IPS DF 6.9 (cell line): ENCODE data around the gene MBD4.

Experiments used
- DNase-seq: peaks from one replicate; pipeline ENCODE4 v3.0.0-alpha.2; 2013; ENCODE audit warnings: low read depth, low spot score
- H3K27ac ChIP-seq: one replicate; pipeline ENCODE4 v1.5.1; 2013; ENCODE audit warnings: low read length, control low read depth
- H3K27me3 ChIP-seq: 2 replicates; pipeline ENCODE4 v1.6.1; 2013; ENCODE audit warnings: mild to moderate bottlenecking, low read length; ENCODE audit not compliant: control insufficient read depth, insufficient read depth
- H3K36me3 ChIP-seq: 2 replicates; pipeline ENCODE4 v1.6.1; 2013; ENCODE audit warnings: low read length; ENCODE audit not compliant: control insufficient read depth, insufficient read depth
- H3K4me1 ChIP-seq: 2 replicates; pipeline ENCODE4 v1.6.1; 2013; ENCODE audit warnings: low read length; ENCODE audit not compliant: control insufficient read depth, insufficient read depth
- H3K4me3 ChIP-seq: 2 replicates; pipeline ENCODE4 v1.5.1; 2013; ENCODE audit warnings: mild to moderate bottlenecking, low read length
- H3K9me3 ChIP-seq: 2 replicates; pipeline ENCODE4 v1.6.1; 2013; ENCODE audit warnings: low read length, inconsistent platforms; ENCODE audit not compliant: control insufficient read depth, insufficient read depth
- WGBS: extraction: QIAGEN DNeasy Blood & Tissue Kit; methylation state at CpG from one replicate; pipeline ENCODE4 v1.1.7; 2013; ENCODE audit warnings: mixed read lengths, missing lambda C conversion rate; ENCODE audit not compliant: insufficient read length, insufficient coverage; 5-methylcytosine and 5-hydroxymethylcytosine counted together

MBD4 gene

DNA sequence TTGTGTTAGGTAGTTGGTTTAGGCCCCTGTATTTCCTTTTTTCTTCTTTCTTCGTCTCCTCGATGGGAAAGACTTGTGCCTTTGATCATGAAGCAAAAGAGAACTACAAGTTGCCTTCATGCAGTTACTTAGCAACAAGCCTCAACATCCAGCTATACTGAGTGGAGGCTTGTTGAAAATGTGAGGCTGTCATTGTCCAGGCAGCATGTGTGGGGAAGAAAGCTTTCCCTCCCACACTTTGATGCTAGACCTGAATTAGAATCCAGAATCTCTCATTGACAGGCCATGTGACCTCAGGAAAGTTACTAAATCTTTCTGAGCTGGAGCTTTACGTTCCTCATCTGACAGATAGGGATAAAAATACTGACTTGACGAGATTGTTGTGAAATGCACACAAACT lies 24.0 kb upstream of the MBD4 start:
- Histone ChIP-seq H3K36me3 (no peaks in the 10 kb centered on the region), H3K27ac (no peak overlapping the region), H3K4me3 (no peak overlapping the region), H3K4me1 (no peaks in the 10 kb centered on the region), H3K27me3 (no peaks in the 10 kb centered on the region), H3K9me3 (no peaks in the 10 kb centered on the region)
- DNase-seq = no peak
- no CpG with 5 or more reads among the region's 4 CpGs for WGBS

DNA sequence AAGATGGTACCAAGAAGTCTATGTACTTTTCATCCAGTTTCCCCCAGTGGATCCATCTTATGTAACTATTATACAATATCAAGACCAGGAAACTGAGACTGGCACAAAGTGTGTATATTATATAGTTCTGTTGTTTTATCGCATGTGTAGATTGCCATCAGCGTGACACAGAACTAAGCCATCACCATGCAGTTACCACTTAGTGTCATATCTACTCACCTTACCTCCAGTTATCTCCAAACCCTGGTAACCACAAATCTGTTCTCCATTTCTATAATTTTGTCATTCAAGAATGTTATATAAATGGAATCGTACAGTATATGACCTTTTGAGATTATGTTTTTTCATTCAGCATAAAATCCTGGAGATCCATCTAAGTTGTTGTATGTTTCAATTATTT lies 23.3 kb upstream of the MBD4 start:
- WGBS = no CpG with 5 or more reads among the region's 3 CpGs
- Histone ChIP-seq H3K4me3 (no peak overlapping the region), H3K27ac (no peak overlapping the region), H3K4me1 (no peaks in the 10 kb centered on the region), H3K9me3 (no peaks in the 10 kb centered on the region), H3K36me3 (no peaks in the 10 kb centered on the region), H3K27me3 (no peaks in the 10 kb centered on the region)
- DNase-seq = no peak

DNA sequence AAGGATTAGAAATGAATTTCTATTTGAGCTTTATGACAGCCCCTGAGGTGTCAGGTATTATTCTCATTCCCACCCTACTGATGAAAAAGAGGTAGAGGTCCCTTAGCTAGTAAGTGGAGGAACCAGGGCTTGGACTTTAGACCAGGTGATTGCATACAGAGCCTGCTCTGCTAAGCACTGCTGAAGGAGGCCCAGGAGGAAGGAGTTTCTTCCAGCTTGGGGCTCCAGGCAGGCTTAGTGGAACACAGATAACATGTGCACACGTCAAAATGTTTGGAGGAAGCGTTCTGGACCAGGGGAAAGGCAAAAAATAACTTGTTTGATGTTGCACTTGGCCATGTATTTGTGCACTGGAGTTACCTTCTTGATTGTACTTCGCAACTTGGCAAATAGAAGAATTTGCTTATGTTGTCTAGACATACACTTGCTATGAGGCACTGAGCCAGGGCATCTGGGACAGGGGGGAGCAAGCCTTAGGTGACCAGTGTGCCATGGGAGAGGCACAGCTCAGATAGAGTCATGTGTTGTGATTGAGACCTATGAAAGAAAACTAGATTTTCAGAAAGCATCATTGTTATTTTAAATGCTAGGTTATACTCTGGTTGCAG lies 22.7 kb upstream of the MBD4 start:
- Histone ChIP-seq H3K36me3 (no peaks in the 10 kb centered on the region), H3K4me3 (no peak overlapping the region), H3K4me1 (no peaks in the 10 kb centered on the region), H3K27me3 (no peaks in the 10 kb centered on the region), H3K27ac (no peak overlapping the region), H3K9me3 (no peaks in the 10 kb centered on the region)
- DNase-seq = no peak
- WGBS = no CpG with 5 or more reads among the region's 3 CpGs

DNA sequence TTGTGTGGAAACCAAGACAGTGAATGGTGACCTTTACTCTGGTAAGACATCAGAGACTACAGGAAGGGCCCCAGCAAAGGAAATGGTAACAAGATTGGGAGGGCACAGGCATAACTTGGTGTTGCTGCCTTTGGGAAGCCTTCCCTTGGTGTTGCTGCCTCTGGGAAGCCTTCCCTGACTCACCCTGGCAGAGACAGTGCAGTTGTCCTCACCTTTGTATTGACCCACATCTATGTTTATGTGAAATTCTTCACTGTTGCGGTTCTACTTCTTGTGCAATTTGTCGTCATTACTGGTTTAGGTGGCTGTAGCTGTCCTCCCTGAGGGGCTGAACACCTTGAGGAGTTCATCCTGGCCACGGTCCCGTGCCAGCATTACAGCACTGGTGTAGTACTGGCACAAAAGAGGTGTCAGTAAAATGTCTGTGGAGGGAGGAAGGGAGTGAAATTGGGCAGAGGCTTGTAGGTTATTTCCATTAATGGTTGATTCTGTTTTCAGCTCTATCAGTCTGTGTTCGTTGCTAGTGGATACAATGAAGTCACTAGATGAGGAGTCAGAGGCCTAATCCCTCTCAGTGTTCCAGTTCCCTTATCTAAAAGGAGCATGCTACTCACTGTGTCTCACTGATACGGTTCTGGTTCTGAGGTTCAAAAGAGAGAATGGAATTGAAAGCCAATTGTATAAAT lies 21.9 kb upstream of the MBD4 start:
- H3K4me3 ChIP-seq = no peak overlapping the region
- no peak overlapping the region for H3K27ac ChIP-seq
- no peak for DNase-seq
- H3K9me3 ChIP-seq = no peaks in the 10 kb centered on the region
- no peaks in the 10 kb centered on the region for H3K27me3 ChIP-seq
- no CpG with 5 or more reads among the region's 6 CpGs for WGBS
- H3K4me1 ChIP-seq = no peaks in the 10 kb centered on the region
- H3K36me3 ChIP-seq = no peaks in the 10 kb centered on the region

DNA sequence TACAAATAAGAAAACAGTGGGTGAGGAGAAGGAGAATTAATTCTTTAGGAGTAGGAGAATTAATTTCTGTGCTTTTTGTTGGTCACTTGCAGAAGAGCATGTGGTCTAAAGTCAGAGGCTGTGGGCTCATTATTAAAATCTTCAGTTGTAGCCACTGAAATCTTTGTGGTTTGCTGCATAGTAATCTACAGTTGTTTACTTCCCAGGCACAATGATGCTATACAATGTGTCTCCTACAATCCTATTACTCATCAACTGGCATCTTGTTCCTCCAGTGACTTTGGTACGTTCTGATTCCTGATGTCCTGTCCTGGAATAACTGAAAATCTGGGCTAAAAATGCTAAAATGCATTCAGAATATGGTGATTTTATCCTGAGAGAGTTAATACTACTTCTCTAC lies 21.3 kb upstream of the MBD4 start:
- WGBS = no CpG with 5 or more reads among the region's 1 CpG
- no peak for DNase-seq
- Histone ChIP-seq H3K27ac (no peak overlapping the region), H3K4me1 (no peaks in the 10 kb centered on the region), H3K27me3 (no peaks in the 10 kb centered on the region), H3K9me3 (no peaks in the 10 kb centered on the region), H3K36me3 (no peaks in the 10 kb centered on the region), H3K4me3 (no peak overlapping the region)

DNA sequence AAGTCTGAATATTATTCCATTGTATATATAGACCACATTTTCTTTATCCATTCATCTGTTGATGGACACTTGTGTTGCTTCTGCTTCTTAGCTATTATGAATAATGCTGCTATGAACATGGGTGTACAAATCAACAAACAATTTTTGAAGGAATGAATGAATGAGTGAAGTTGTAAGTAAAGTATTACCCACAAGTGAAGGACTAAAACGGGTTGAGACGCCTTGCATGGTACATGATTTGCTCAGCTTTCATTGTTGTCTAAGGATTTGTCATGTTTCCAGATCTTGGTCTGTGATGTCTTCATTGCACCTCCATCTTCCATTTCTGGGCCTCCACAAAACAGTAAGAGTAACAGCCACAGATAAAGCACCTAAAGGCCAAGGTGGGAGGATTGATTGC lies 20.8 kb upstream of the MBD4 start:
- no peak overlapping the region for H3K4me3 ChIP-seq
- WGBS = no CpG with 5 or more reads among the region's 2 CpGs

DNA sequence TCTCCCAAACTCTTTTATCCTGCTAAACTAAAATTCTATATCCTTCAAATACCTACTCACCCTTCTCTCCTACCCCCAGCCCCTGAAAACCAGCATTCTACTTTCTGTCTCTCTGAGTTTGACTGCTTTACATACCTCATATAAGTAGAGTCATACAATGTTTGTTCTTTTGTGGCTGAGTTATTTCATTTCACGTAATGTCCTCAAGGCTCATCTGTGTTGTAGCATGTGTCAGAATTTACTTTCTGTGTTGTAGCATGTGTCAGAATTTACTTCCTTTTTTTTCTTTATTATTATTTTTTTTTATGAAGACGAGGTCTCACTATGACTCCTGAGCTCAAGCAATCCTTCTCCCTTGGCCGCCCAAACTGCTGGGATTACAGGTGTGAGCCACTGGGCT lies 20.4 kb upstream of the MBD4 start:
- no CpG with 5 or more reads among the region's 3 CpGs for WGBS
- Histone ChIP-seq H3K36me3 (no peaks in the 10 kb centered on the region), H3K9me3 (no peaks in the 10 kb centered on the region), H3K27ac (no peak overlapping the region), H3K4me3 (no peak overlapping the region), H3K4me1 (no peaks in the 10 kb centered on the region), H3K27me3 (no peaks in the 10 kb centered on the region)
- DNase-seq = no peak

More for the DNA sequence above, 20.8 kb upstream of the MBD4 start:
- no peaks in the 10 kb centered on the region for H3K36me3 ChIP-seq
- H3K27ac ChIP-seq = no peak overlapping the region
- no peak for DNase-seq
- H3K4me1 ChIP-seq = no peaks in the 10 kb centered on the region
- H3K27me3 ChIP-seq = no peaks in the 10 kb centered on the region
- no peaks in the 10 kb centered on the region for H3K9me3 ChIP-seq

DNA sequence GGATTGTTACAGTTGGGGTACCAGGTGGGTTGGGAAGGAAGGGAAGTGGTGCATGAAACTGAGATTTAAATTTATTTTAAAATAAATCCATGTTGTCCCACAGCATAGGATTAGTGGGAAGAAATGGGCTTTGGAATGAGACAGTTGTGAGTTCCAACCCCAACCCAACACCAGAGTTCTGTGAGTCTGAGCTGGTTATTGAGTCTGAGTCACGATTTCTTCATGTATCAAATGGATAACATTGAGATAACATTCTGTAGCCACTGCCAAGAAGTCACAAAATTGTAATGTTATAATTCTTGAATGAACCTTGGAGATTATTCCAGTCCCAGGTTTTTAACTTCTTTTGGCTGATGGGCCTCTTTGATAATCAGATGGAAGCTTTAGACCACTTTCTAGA lies 14.0 kb upstream of the MBD4 start:
- Histone ChIP-seq H3K36me3 (no peaks in the 10 kb centered on the region; the same call in 1 of the 2 replicates), H3K27me3 (no peaks in the 10 kb centered on the region), H3K9me3 (no peaks in the 10 kb centered on the region), H3K4me1 (peaks cover 1% of the 10 kb centered on the region; the same call in 1 of the 2 replicates), H3K27ac (no peak overlapping the region), H3K4me3 (no peak overlapping the region)
- no CpG with 5 or more reads among the region's 1 CpG for WGBS
- DNase-seq = no peak

DNA sequence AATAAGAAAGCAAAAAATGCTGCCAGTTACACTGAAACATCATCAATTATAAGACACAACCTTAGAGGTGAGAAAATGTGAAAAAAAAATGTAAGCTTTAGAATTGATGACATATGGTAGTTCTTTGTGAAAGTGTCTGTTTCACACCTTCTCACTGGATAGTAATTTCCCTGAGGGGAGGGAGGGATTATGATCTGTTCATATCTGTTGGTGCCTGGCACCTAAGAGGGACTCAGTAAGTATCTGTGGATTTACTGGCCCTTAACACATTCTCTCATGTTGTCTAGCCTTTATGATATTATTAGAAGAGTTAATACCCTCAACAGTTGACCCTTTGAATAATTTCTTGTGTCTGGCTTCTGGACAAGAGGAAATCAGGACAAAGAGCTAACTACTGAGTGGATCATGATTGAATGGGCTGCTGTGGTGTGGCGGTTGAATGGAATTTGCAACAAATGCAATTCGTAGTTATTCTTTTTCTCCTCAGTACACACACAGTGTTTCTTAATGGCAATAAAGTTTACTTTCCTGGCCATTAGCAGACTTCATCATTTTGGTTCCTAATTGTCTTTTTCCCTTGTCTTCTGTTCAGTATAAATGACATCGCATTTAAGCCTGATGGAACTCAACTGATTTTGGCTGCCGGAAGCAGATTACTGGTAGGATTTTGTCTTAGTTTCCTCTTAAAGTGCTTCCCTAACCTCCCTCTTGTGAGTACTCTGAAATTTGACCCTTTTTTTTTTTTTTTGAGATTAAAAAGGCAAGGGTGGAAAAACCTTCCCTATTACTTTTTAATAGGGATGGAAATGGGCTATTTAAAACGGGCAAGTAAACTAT lies 9.7 kb upstream of the MBD4 start:
- WGBS = no CpG with 5 or more reads among the region's 5 CpGs
- no peak for DNase-seq

DNA sequence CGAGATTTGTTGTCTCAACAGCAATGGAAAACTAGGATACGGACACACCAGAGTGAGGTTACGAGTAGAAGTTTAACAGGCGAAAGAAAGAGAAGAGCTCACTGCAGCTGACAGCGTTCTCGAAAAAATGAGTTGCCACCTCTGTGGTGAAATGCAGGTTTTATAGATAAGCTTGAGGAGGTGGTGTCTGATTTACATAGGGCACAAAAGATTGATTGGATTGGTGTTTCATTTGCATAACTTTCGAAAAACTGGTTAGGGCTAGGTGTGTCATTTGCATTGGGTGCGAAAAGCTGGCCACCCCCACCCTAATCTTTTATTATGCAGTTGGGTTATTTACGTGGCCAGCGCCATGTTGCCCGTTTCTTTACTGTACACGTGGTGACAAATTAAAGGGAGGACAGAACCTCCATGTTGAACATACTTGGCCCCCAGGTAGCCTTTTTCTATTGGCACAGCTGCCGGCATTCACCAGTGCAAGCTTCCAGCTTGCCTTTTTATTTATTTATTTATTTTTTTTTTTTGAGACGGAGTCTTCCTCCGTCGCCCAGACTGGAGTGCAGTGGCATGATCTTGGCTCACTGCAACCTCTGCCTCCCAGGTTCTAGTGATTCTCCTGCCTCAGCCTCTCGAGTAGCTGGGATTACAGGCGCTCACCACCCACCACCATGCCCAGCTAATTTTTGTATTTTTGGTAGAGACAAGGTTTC lies 8.6 kb upstream of the MBD4 start:
- no peak for DNase-seq
- Histone ChIP-seq H3K4me3 (no peak overlapping the region), H3K36me3 (no peaks in the 10 kb centered on the region; the same call in 1 of the 2 replicates), H3K4me1 (peaks cover 3% of the 10 kb centered on the region; the same call in 1 of the 2 replicates), H3K9me3 (no peaks in the 10 kb centered on the region), H3K27me3 (no peaks in the 10 kb centered on the region), H3K27ac (no peak overlapping the region)
- WGBS = no CpG with 5 or more reads among the region's 18 CpGs

More for the DNA sequence above, 9.7 kb upstream of the MBD4 start:
- Histone ChIP-seq H3K27me3 (no peaks in the 10 kb centered on the region), H3K4me3 (no peak overlapping the region), H3K36me3 (no peaks in the 10 kb centered on the region; the same call in 1 of the 2 replicates), H3K9me3 (no peaks in the 10 kb centered on the region), H3K27ac (no peak overlapping the region), H3K4me1 (peaks cover 3% of the 10 kb centered on the region; the same call in 1 of the 2 replicates)
